H9 (cell line): Measurements from ENCODE around the gene PPP1R1B. TPM values are rescaled to one million over a fixed set of nuclear protein-coding genes. Genes with fewer than 3 reads are reported as not detected.

Experiments
- DNase-seq: peaks from one replicate; pipeline ENCODE4 v3.0.0-alpha.2; 2017
- H2AFZ ChIP-seq: one replicate; pipeline ENCODE4 v1.6.1; 2013; ENCODE audit warnings: mild to moderate bottlenecking, low read length, control low read depth, moderate library complexity
- H2AK5ac ChIP-seq: 2 replicates; pipeline ENCODE4 v1.6.1; 2013; ENCODE audit warnings: low read length, control low read depth, mixed read lengths; ENCODE audit not compliant: insufficient read length
- H2BK120ac ChIP-seq: one replicate; pipeline ENCODE4 v1.6.1; 2013; ENCODE audit warnings: low read depth, mild to moderate bottlenecking, low read length, control low read depth, inconsistent platforms; ENCODE audit not compliant: poor library complexity, severe bottlenecking
- H2BK12ac ChIP-seq: 2 replicates; pipeline ENCODE4 v1.6.1; 2013; ENCODE audit warnings: low read length, control low read depth, mixed read lengths, low read depth; ENCODE audit not compliant: insufficient read length
- H2BK15ac ChIP-seq: 2 replicates; pipeline ENCODE4 v1.6.1; 2013; ENCODE audit warnings: low read depth, low read length, control low read depth
- H2BK20ac ChIP-seq: one replicate; pipeline ENCODE4 v1.6.1; 2013; ENCODE audit warnings: low read depth, mild to moderate bottlenecking, low read length, control low read depth, inconsistent platforms; ENCODE audit not compliant: poor library complexity, severe bottlenecking
- H2BK5ac ChIP-seq: 2 replicates; pipeline ENCODE4 v1.6.1; 2013; ENCODE audit warnings: low read length, control low read depth, mixed read lengths; ENCODE audit not compliant: insufficient read length
- H3K14ac ChIP-seq: 2 replicates; pipeline ENCODE4 v1.6.1; 2013; ENCODE audit warnings: low read length, control low read depth; ENCODE audit not compliant: insufficient read depth
- H3K18ac ChIP-seq: 2 replicates; pipeline ENCODE4 v1.6.1; 2013; ENCODE audit warnings: low read depth, mild to moderate bottlenecking, mixed read lengths, low read length, control low read depth; ENCODE audit not compliant: insufficient read length
- H3K23ac ChIP-seq: 2 replicates; pipeline ENCODE4 v1.6.1; 2013; ENCODE audit warnings: low read length, control low read depth, mixed read lengths, low read depth; ENCODE audit not compliant: insufficient read length
- H3K23me2 ChIP-seq: 2 replicates; pipeline ENCODE4 v1.6.1; 2013; ENCODE audit warnings: low read depth, mild to moderate bottlenecking, mixed read lengths, low read length, control low read depth; ENCODE audit not compliant: insufficient read length, poor library complexity, severe bottlenecking
- H3K27ac ChIP-seq: 2 replicates; pipeline ENCODE4 v1.5.1; 2013; ENCODE audit warnings: low read length, control low read depth, mixed read lengths, low read depth; ENCODE audit not compliant: insufficient read length
- H3K27me3 ChIP-seq: 2 replicates; pipeline ENCODE4 v1.6.1; 2013; ENCODE audit warnings: low read length, control low read depth, inconsistent platforms; ENCODE audit not compliant: insufficient read depth
- H3K4ac ChIP-seq: 2 replicates; pipeline ENCODE4 v1.6.1; 2013; ENCODE audit warnings: low read depth, mild to moderate bottlenecking, control low read depth, inconsistent platforms, low read length, moderate library complexity
- H3K4me1 ChIP-seq: 2 replicates; pipeline ENCODE4 v1.6.1; 2013; ENCODE audit warnings: low read length, control low read depth, inconsistent platforms; ENCODE audit not compliant: insufficient read depth
- H3K4me2 ChIP-seq: 2 replicates; pipeline ENCODE4 v1.6.1; 2013; ENCODE audit warnings: low read length, control low read depth, mixed read lengths; ENCODE audit not compliant: insufficient read length, insufficient read depth
- H3K56ac ChIP-seq: 2 replicates; pipeline ENCODE4 v1.6.1; 2013; ENCODE audit warnings: low read depth, mild to moderate bottlenecking, mixed read lengths, low read length, control low read depth; ENCODE audit not compliant: insufficient read length
- H3K79me1 ChIP-seq: 2 replicates; pipeline ENCODE4 v1.6.1; 2013; ENCODE audit warnings: low read depth, mild to moderate bottlenecking, moderate library complexity, low read length, control low read depth, inconsistent platforms; ENCODE audit not compliant: insufficient read depth, poor library complexity, severe bottlenecking
- H3K79me2 ChIP-seq: 2 replicates; pipeline ENCODE4 v1.6.1; 2013; ENCODE audit warnings: low read length, control low read depth, inconsistent platforms; ENCODE audit not compliant: insufficient read depth
- H3K9ac ChIP-seq: 2 replicates; pipeline ENCODE4 v1.6.1; 2013; ENCODE audit warnings: low read length, control low read depth, mixed read lengths; ENCODE audit not compliant: insufficient read length; ENCODE audit errors: extremely low read depth
- H3K9me3 ChIP-seq: one replicate; pipeline ENCODE4 v1.6.1; 2013; ENCODE audit warnings: low read depth, low read length, inconsistent platforms; ENCODE audit not compliant: control insufficient read depth
- H3T11ph ChIP-seq: one replicate; pipeline ENCODE4 v1.6.1; 2013; ENCODE audit warnings: mild to moderate bottlenecking, low read length, control low read depth, inconsistent platforms
- H4K20me1 ChIP-seq: one replicate; pipeline ENCODE4 v1.6.1; 2013; ENCODE audit not compliant: control insufficient read depth, insufficient read length, insufficient read depth
- H4K5ac ChIP-seq: 2 replicates; pipeline ENCODE4 v1.6.1; 2013; ENCODE audit warnings: low read depth, mild to moderate bottlenecking, mixed read lengths, low read length, control low read depth; ENCODE audit not compliant: insufficient read length
- H4K8ac ChIP-seq: replicated peaks from 2 replicates; pipeline ENCODE4 v1.6.1; 2013; ENCODE audit warnings: low read length, control low read depth, mixed read lengths, low read depth; ENCODE audit not compliant: insufficient read length
- H4K91ac ChIP-seq: 2 replicates; pipeline ENCODE4 v1.6.1; 2013; ENCODE audit warnings: low read depth, mild to moderate bottlenecking, moderate library complexity, mixed read lengths, low read length, control low read depth; ENCODE audit not compliant: insufficient read length
- H3K27ac Mint-ChIP-seq, 3 experiments: 2 replicates in 2 of 3; 3 replicates in 1 of 3; pipeline ENCODE4 v1.8.0; 2020 to 2021; ENCODE audit warnings: mixed read lengths in 3 of 3, mild to moderate bottlenecking in 1 of 3, moderate library complexity in 1 of 3
- H3K27me3 Mint-ChIP-seq: 2 replicates; pipeline ENCODE4 v1.8.0; 2021; ENCODE audit warnings: low read depth, mild to moderate bottlenecking, moderate library complexity, mixed read lengths
- H3K36me3 Mint-ChIP-seq, 3 experiments: 2 replicates in 2 of 3; 3 replicates in 1 of 3; pipeline ENCODE4 v1.8.0; 2020 to 2021; ENCODE audit warnings: low read depth in 3 of 3, mixed read lengths in 3 of 3; ENCODE audit not compliant: insufficient read depth in 1 of 3
- H3K4me1 Mint-ChIP-seq, 2 experiments: 2 replicates each; pipeline ENCODE4 v1.8.0; 2020; ENCODE audit warnings: mixed read lengths in 2 of 2
- H3K4me3 Mint-ChIP-seq, 2 experiments: 2 replicates in 1 of 2; 3 replicates in 1 of 2; pipeline ENCODE4 v1.8.0; 2020 to 2021; ENCODE audit warnings: mild to moderate bottlenecking in 2 of 2, mixed read lengths in 2 of 2, moderate library complexity in 1 of 2
- H3K9me3 Mint-ChIP-seq, 2 experiments: 2 replicates in 1 of 2; 3 replicates in 1 of 2; pipeline ENCODE4 v1.8.0; 2020; ENCODE audit warnings: mild to moderate bottlenecking in 2 of 2, mixed read lengths in 2 of 2, moderate library complexity in 1 of 2
- WGBS: extraction: QIAGEN DNeasy Blood & Tissue Kit; methylation state at CpG from one replicate; pipeline ENCODE4 v1.1.7; 2013; ENCODE audit warnings: missing lambda C conversion rate, low lambda C conversion rate, mixed read lengths; ENCODE audit not compliant: insufficient read length; ENCODE audit errors: extremely low coverage; 5-methylcytosine and 5-hydroxymethylcytosine counted together
- total RNA-seq: library from RNA; stranded (reverse); gene quantifications from 2 replicates; pipeline ENCODE4 v1.2.1, GENCODE V29; 2021
- TF ChIP-seq, protein P1 (sequence below): fragments of 200-600 bp; sonication (generic); conservative IDR thresholded peaks from 3 replicates; pipeline ENCODE4 v1.8.0; 2021; ENCODE audit warnings: antibody characterized with exemption, mild to moderate bottlenecking

PPP1R1B gene
- total RNA-seq, 1 experiment from 2014 or later = 15.5 TPM

GRCh38 chr17:39674179-39674578 is 47.4 kb downstream of the PPP1R1B start:
- no peak overlapping the region for H3K23ac ChIP-seq
- Mint-ChIP-seq H3K4me1 (peaks cover 31 to 33% of the 10 kb centered on the region in 2 experiments), H3K27ac (no peak overlapping the region), H3K4me3 (no peak overlapping the region), H3K27me3 (peaks cover 25% of the 10 kb centered on the region), H3K36me3 (peaks cover 0 to 3% (median 3%) of the 10 kb centered on the region in 3 experiments; a peak in 3 of 7 replicates), H3K9me3 (no peaks in the 10 kb centered on the region)
- H2BK20ac ChIP-seq = no peak overlapping the region
- no peaks in the 10 kb centered on the region for H3K27me3 ChIP-seq
- H2BK12ac ChIP-seq = no peak overlapping the region
- no peak overlapping the region for H2BK15ac ChIP-seq
- H3K79me1 ChIP-seq = no peaks in the 10 kb centered on the region
- DNase-seq = no peak
- WGBS = no CpG with 5 or more reads among the region's 5 CpGs
- H3K23me2 ChIP-seq = no peaks in the 10 kb centered on the region
- H3K18ac ChIP-seq = no peak overlapping the region
- no peaks in the 10 kb centered on the region for H3K9me3 ChIP-seq
- no peak overlapping the region for H2AFZ ChIP-seq
- no peaks in the 10 kb centered on the region for H3K79me2 ChIP-seq
- no peak overlapping the region for H2AK5ac ChIP-seq
- no peak overlapping the region for H4K8ac ChIP-seq
- no peak overlapping the region for H3T11ph ChIP-seq
- H4K91ac ChIP-seq = no peak overlapping the region
- no peak overlapping the region for H3K27ac ChIP-seq
- TF ChIP-seq, protein P1, sequence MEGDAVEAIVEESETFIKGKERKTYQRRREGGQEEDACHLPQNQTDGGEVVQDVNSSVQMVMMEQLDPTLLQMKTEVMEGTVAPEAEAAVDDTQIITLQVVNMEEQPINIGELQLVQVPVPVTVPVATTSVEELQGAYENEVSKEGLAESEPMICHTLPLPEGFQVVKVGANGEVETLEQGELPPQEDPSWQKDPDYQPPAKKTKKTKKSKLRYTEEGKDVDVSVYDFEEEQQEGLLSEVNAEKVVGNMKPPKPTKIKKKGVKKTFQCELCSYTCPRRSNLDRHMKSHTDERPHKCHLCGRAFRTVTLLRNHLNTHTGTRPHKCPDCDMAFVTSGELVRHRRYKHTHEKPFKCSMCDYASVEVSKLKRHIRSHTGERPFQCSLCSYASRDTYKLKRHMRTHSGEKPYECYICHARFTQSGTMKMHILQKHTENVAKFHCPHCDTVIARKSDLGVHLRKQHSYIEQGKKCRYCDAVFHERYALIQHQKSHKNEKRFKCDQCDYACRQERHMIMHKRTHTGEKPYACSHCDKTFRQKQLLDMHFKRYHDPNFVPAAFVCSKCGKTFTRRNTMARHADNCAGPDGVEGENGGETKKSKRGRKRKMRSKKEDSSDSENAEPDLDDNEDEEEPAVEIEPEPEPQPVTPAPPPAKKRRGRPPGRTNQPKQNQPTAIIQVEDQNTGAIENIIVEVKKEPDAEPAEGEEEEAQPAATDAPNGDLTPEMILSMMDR = no peak
- H3K14ac ChIP-seq = no peak overlapping the region; the same call in 1 of the 2 replicates
- no peak overlapping the region for H3K4ac ChIP-seq
- H3K4me1 ChIP-seq = no peaks in the 10 kb centered on the region
- no peak overlapping the region for H3K9ac ChIP-seq
- H2BK5ac ChIP-seq = no peak overlapping the region
- H2BK120ac ChIP-seq = no peak overlapping the region
- H4K5ac ChIP-seq = no peak overlapping the region
- no peak overlapping the region for H3K4me2 ChIP-seq
- H3K56ac ChIP-seq = no peak overlapping the region
- H4K20me1 ChIP-seq = no peaks in the 10 kb centered on the region
